ENCODE data around the gene TMEM253.
A peak's percentile ranks its signal among the peaks of the same experiment; 100 is the strongest.

Gene TMEM253

GRCh38 chr14:21091821-21092272 lies 9.0 kb upstream of the TMEM253 start:
- no peak overlapping the region for H3K27ac Mint-ChIP-seq
- H3K9me3 Mint-ChIP-seq: no peaks in the 10 kb centered on the region
- no peaks in the 10 kb centered on the region for H3K27me3 Mint-ChIP-seq
- H3K4me3 Mint-ChIP-seq: no peak overlapping the region
- peaks cover 6% of the 10 kb centered on the region for H3K36me3 Mint-ChIP-seq (ENCODE audit: low read depth)
- H3K4me1 Mint-ChIP-seq (ENCODE audit: low read depth): peaks cover 23% of the 10 kb centered on the region

DNA sequence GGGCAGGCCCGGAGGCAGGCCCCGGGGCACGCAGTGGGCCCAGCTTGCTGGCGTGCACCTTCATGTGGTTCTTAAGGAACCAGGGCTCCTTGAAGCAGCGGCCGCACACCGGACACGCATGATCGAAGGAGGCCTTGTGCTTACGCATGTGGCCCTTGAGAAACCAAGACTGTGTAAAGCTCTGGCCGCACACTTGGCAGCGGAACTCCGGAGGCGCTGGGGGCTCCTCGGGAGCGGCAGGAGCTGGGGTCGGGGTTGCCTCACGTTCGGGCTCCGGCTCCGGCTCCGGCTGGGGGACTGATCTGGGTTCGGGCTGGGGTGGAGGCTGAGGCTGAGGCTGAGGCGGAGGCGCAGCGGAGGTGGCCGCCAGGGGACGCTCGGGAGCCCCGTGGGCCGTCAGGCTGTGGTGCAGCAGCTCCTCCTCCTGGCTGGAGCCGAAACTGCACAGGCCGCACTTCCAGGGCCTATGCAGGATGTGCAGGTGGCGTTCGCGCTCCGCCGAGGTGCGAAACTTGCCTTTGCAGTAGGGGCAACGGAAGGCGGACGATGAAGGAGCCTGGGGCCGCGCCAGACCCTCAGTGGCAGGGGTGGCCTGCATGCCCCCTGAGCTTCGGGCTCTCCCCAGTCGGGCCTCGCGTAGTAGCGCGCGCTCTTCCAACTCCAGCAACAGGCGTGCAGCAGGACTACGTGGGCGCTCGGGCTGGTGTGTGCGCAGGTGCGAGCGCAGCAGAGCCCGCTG lies 8.4 kb upstream of the TMEM253 start:
- H3K4me3 Mint-ChIP-seq: no peak overlapping the region
- H3K9me3 Mint-ChIP-seq: no peaks in the 10 kb centered on the region
- peaks cover 24% of the 10 kb centered on the region for H3K4me1 Mint-ChIP-seq (ENCODE audit: low read depth)
- no peak overlapping the region for H3K27ac Mint-ChIP-seq
- peaks cover 6% of the 10 kb centered on the region for H3K36me3 Mint-ChIP-seq (ENCODE audit: low read depth)
- H3K27me3 Mint-ChIP-seq: no peaks in the 10 kb centered on the region

GRCh38 chr14:21093018-21093417 lies 7.8 kb upstream of the TMEM253 start:
- Mint-ChIP-seq H3K4me3 (no peak overlapping the region), H3K27me3 (no peaks in the 10 kb centered on the region), H3K36me3 (ENCODE audit: low read depth) (peaks cover 6% of the 10 kb centered on the region), H3K9me3 (no peaks in the 10 kb centered on the region), H3K27ac (no peak overlapping the region), H3K4me1 (ENCODE audit: low read depth) (peaks cover 18% of the 10 kb centered on the region)

- peaks cover 6% of the 10 kb centered on the region for H3K36me3 Mint-ChIP-seq (ENCODE audit: low read depth)
- H3K4me1 Mint-ChIP-seq (ENCODE audit: low read depth): peaks cover 15% of the 10 kb centered on the region
- H3K4me3 Mint-ChIP-seq: no peak overlapping the region
- H3K27ac Mint-ChIP-seq: no peak overlapping the region
- no peaks in the 10 kb centered on the region for H3K9me3 Mint-ChIP-seq
- H3K27me3 Mint-ChIP-seq: peaks cover 4% of the 10 kb centered on the region
Observed at GRCh38 chr14:21093769-21094681, 6.8 kb upstream of the TMEM253 start.

GRCh38 chr14:21095430-21096205 lies 5.2 kb upstream of the TMEM253 start:
- Mint-ChIP-seq H3K27ac (no peak overlapping the region), H3K9me3 (no peaks in the 10 kb centered on the region), H3K4me3 (no peak overlapping the region), H3K4me1 (ENCODE audit: low read depth) (peaks cover 24% of the 10 kb centered on the region), H3K36me3 (ENCODE audit: low read depth) (peaks cover 6% of the 10 kb centered on the region), H3K27me3 (peaks cover 9% of the 10 kb centered on the region)

GRCh38 chr14:21096438-21096837 lies 4.4 kb upstream of the TMEM253 start:
- Mint-ChIP-seq H3K27me3 (peaks cover 9% of the 10 kb centered on the region), H3K27ac (no peak overlapping the region), H3K4me1 (ENCODE audit: low read depth) (peaks cover 24% of the 10 kb centered on the region), H3K4me3 (peak overlapping the region; percentile 55), H3K36me3 (ENCODE audit: low read depth) (peaks cover 5% of the 10 kb centered on the region), H3K9me3 (no peaks in the 10 kb centered on the region)

DNA sequence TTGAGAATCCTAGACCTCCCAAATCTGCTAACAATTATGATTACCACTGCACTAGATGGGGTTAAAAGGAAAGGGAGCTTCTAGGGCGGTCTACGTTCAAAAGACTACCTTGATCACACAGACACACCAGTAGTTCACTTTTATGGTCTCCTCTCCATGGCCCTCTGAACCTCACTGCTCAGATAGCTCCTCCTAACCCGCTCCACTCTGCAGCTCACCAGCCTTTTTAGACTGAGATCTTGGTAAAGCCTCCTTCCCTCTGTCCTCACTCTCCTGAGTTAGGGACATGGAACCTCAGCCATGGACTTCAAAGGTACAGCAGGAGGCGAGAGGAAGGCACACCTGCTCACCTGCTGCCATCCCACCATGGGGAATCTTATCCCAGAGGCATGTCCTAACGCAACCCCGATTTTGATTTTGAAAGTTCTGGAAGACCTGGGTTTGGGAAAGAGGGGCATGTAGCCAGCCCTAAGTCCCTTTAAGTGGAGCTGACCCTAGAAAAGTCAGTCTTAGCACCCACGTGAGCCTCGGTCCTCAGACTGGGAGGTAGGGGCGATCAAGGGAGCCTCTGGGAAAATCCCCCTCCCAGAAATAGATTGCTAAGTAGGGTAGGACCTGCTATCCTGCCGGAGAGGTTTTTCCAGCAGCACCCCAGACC lies 3.8 kb upstream of the TMEM253 start:
- Mint-ChIP-seq H3K27ac (no peak overlapping the region), H3K36me3 (ENCODE audit: low read depth) (peaks cover 3% of the 10 kb centered on the region), H3K4me1 (ENCODE audit: low read depth) (peaks cover 26% of the 10 kb centered on the region)

GRCh38 chr14:21097636-21098075 lies 3.2 kb upstream of the TMEM253 start:
- H3K9me3 Mint-ChIP-seq: no peaks in the 10 kb centered on the region
- peaks cover 28% of the 10 kb centered on the region for H3K4me1 Mint-ChIP-seq (ENCODE audit: low read depth)

More for the DNA sequence above, 3.8 kb upstream of the TMEM253 start:
- Mint-ChIP-seq H3K9me3 (no peaks in the 10 kb centered on the region), H3K27me3 (peaks cover 9% of the 10 kb centered on the region), H3K4me3 (peak overlapping the region; percentile 55)

DNA sequence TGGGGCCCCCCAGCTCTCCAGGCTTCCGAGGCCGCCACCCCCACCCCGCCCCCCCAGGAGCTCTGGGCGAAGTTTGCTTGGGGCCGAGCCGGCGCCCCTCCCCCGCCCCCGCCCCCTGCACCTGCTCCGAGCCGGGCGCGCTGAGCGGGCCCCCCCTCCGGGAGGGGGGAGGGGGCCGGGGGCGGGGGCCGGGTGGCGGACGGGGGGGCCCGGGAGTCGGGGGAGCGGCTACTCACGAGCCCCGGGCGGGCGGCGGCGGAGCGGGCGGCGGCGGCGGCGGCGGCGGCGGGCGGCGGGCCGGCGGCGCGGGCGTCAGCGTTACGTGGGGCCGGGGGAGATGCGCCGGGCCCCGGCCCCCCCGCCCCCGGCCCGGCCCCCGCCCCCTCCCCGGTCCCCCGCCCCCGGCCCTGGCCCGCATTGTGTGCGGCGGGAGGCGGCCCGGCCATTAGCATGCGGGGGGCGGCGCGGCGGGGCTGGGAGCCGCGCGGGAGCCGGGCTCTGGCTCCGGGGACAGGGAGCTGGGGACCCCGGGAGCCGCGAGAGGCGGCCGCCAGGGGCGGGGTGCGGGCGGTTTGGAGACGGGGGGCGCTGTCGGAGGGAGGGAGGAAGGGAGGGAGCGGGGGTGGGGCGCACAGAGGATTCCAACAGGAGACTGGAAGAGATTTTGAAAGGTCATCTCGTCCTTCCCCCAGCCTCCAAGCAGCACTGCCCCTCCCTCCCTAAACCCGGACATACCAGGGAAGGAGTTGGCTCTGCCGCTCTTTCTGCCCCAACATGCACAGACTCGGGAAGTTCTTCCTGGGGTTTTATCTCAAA lies 2.6 kb upstream of the TMEM253 start, which contains the start of gene ZNF219:
Gene ZNF219, minus strand, starts transcription at position 580 of the 816 bp plus-strand sequence. CDS start 5,064 bp downstream, outside the sequence.
- H3K4me3 Mint-ChIP-seq: peak within 1 kb of the TSS; percentile 82
- peak within 1 kb of the TSS; percentile 39 for H3K27ac Mint-ChIP-seq
- peaks cover 9% of the 10 kb centered on the region for H3K27me3 Mint-ChIP-seq
- peaks cover 32% of the 10 kb centered on the region for H3K4me1 Mint-ChIP-seq (ENCODE audit: low read depth)
- no peaks in the 10 kb centered on the region for H3K9me3 Mint-ChIP-seq
- H3K36me3 Mint-ChIP-seq (ENCODE audit: low read depth): no peaks in the 10 kb centered on the region

More at GRCh38 chr14:21097636-21098075, 3.2 kb upstream of the TMEM253 start:
- peaks cover 9% of the 10 kb centered on the region for H3K27me3 Mint-ChIP-seq
- H3K27ac Mint-ChIP-seq: no peak overlapping the region
- H3K36me3 Mint-ChIP-seq (ENCODE audit: low read depth): no peaks in the 10 kb centered on the region
- H3K4me3 Mint-ChIP-seq: peak overlapping the region; percentile 55

GRCh38 chr14:21098892-21099595 lies 1.8 kb upstream of the TMEM253 start:
- Mint-ChIP-seq H3K4me3 (peak overlapping the region; percentile 82), H3K9me3 (no peaks in the 10 kb centered on the region), H3K27me3 (peaks cover 9% of the 10 kb centered on the region), H3K4me1 (ENCODE audit: low read depth) (peaks cover 35% of the 10 kb centered on the region), H3K27ac (peak overlapping the region; percentile 39), H3K36me3 (ENCODE audit: low read depth) (no peaks in the 10 kb centered on the region)

- peaks cover 37% of the 10 kb centered on the region for H3K4me1 Mint-ChIP-seq (ENCODE audit: low read depth)
- no peaks in the 10 kb centered on the region for H3K36me3 Mint-ChIP-seq (ENCODE audit: low read depth)
- H3K9me3 Mint-ChIP-seq: no peaks in the 10 kb centered on the region
- peak overlapping the region; percentile 82 for H3K4me3 Mint-ChIP-seq
- peaks cover 9% of the 10 kb centered on the region for H3K27me3 Mint-ChIP-seq
- H3K27ac Mint-ChIP-seq: no peak overlapping the region
Observed at GRCh38 chr14:21099596-21099985, 1.3 kb upstream of the TMEM253 start.

DNA sequence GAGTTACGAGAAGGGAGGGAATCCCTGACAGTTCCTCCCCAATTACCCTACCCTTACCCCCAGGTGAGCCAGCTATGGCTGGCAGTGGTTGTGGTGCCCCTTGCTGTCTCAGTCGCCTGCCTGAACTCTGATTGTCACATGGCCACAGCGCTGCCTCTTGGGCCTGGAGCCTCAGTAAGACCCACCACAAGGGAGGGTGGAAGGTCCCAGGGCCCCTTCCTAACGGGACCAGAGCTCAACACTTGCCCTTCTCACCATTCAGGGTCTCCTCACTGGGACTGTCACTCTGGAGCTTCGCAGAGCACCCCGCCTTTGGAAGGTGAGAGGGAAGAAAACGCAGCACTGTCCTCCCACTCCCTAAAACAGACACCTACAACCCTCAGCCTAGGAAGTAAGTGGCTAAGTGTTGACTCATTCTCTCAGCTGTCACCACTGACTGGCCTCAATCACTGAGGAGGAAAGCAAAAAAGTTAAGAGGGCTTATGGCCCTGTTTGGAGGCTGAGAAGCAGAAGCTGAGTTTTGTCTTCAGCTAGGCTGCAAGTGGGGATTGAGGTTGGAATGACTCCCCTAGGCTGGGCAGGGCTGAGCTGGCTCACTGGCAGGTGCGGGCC lies 1.0 kb downstream of the TMEM253 start:
- peak overlapping the region; percentile 84 for H3K4me3 Mint-ChIP-seq
- peaks cover 9% of the 10 kb centered on the region for H3K27me3 Mint-ChIP-seq
- peak overlapping the region; percentile 20 for H3K27ac Mint-ChIP-seq
- no peaks in the 10 kb centered on the region for H3K36me3 Mint-ChIP-seq (ENCODE audit: low read depth)
- H3K4me1 Mint-ChIP-seq (ENCODE audit: low read depth): peaks cover 50% of the 10 kb centered on the region
- H3K9me3 Mint-ChIP-seq: no peaks in the 10 kb centered on the region
